Caco-2 (cell line): ENCODE data around the gene ACADVL. TPM values are rescaled to one million over a fixed set of nuclear protein-coding genes. Genes with fewer than 3 reads are reported as not detected.
A peak's percentile ranks its signal among the peaks of the same experiment; 100 is the strongest.
"Not testable (repeated sequence)": the region's sequence is repeated elsewhere in the genome, so short reads cannot be mapped to it uniquely, and the experiment has no call there.

ENCODE experiments used
- BruUV-seq: library from RNA; stranded (reverse); fragments of 400-500 nt; replicated peaks from 2 replicates; lab custom pipeline; 2021; lab: Mats Ljungman, UMichigan
- CTCF ChIA-PET: fragments of 300-600 bp; sonication (Branson Sonifier 250); formaldehyde crosslinking; loops from one replicate; lab custom pipeline; 2022; ENCODE audit warnings: antibody characterized with exemption; lab: Charles Lee
- POLR2A ChIA-PET: fragments of 300-600 bp; sonication (Branson Sonifier 250); formaldehyde crosslinking; loops from one replicate; lab custom pipeline; 2022; ENCODE audit warnings: antibody characterized with exemption; lab: Charles Lee
- DNase-seq, 2 experiments: peaks; one replicate each; pipeline versions ENCODE4 v3.0.0 to v3.0.0-alpha.2; 2020 to 2022
- H3K27me3 ChIP-seq: replicated peaks from 2 replicates; pipeline ENCODE4 v1.6.0; 2011; ENCODE audit warnings: low read length; ENCODE audit not compliant: control insufficient read depth, insufficient read depth
- H3K36me3 ChIP-seq: 2 replicates; pipeline ENCODE4 v1.5.1; 2011; ENCODE audit warnings: low read length; ENCODE audit not compliant: control insufficient read depth, insufficient read depth
- H3K4me1 ChIP-seq: fragments of 250-450 bp; sonication (Bioruptor Pico); 2 replicates; pipeline ENCODE4 v1.5.1; 2020; ENCODE audit warnings: mild to moderate bottlenecking
- H3K4me3 ChIP-seq: 2 replicates; pipeline ENCODE4 v1.5.1; 2011; ENCODE audit warnings: low read depth, mild to moderate bottlenecking, control low read depth, low read length
- H3K9me3 ChIP-seq: fragments of 250-450 bp; sonication (Bioruptor Pico); 2 replicates; pipeline ENCODE4 v1.5.1; 2020; ENCODE audit warnings: mild to moderate bottlenecking, moderate library complexity
- H3K27ac Mint-ChIP-seq: one replicate; pipeline ENCODE4 v1.8.0; 2022; ENCODE audit warnings: mixed read lengths; ENCODE audit not compliant: unreplicated experiment
- H3K27me3 Mint-ChIP-seq: one replicate; pipeline ENCODE4 v1.8.0; 2022; ENCODE audit warnings: mixed read lengths; ENCODE audit not compliant: insufficient read depth, unreplicated experiment
- H3K36me3 Mint-ChIP-seq: one replicate; pipeline ENCODE4 v1.8.0; 2022; ENCODE audit warnings: mild to moderate bottlenecking, mixed read lengths; ENCODE audit not compliant: insufficient read depth, unreplicated experiment
- H3K4me1 Mint-ChIP-seq: one replicate; pipeline ENCODE4 v1.8.0; 2022; ENCODE audit warnings: low read depth, mixed read lengths; ENCODE audit not compliant: unreplicated experiment
- H3K4me3 Mint-ChIP-seq: one replicate; pipeline ENCODE4 v1.8.0; 2022; ENCODE audit warnings: mild to moderate bottlenecking, moderate library complexity, mixed read lengths; ENCODE audit not compliant: unreplicated experiment
- H3K9me3 Mint-ChIP-seq: one replicate; pipeline ENCODE4 v1.8.0; 2022; ENCODE audit warnings: mixed read lengths; ENCODE audit not compliant: unreplicated experiment
- CTCF ChIP-seq, 2 experiments: fragments of 200-600 bp in 1 of 2; IDR thresholded peaks; 1 replicate in 1 of 2; 2 replicates in 1 of 2; pipeline versions ENCODE4 v1.5.1 to v1.8.0; 2011 to 2022; ENCODE audit warnings: antibody characterized with exemption in 1 of 2, control low read depth in 1 of 2, inconsistent platforms in 1 of 2, low read depth in 1 of 2, low read length in 1 of 2, mild to moderate bottlenecking in 1 of 2, moderate library complexity in 1 of 2; ENCODE audit not compliant: insufficient read depth in 1 of 2, severe bottlenecking in 1 of 2, unreplicated experiment in 1 of 2
- intact Hi-C: fragments of 100-400 bp; cut with micrococcal nuclease; formaldehyde crosslinking; loops from one replicate; pipeline ENCODE4 v1.10.0; 2022; ENCODE audit not compliant: unreplicated experiment
- total RNA-seq: library from RNA; stranded (reverse); gene quantifications from 2 replicates; pipeline ENCODE4 v1.2.3, GENCODE V29; 2022

ACADVL gene
- total RNA-seq, 1 experiment from 2014 or later: 133 TPM

DNA sequence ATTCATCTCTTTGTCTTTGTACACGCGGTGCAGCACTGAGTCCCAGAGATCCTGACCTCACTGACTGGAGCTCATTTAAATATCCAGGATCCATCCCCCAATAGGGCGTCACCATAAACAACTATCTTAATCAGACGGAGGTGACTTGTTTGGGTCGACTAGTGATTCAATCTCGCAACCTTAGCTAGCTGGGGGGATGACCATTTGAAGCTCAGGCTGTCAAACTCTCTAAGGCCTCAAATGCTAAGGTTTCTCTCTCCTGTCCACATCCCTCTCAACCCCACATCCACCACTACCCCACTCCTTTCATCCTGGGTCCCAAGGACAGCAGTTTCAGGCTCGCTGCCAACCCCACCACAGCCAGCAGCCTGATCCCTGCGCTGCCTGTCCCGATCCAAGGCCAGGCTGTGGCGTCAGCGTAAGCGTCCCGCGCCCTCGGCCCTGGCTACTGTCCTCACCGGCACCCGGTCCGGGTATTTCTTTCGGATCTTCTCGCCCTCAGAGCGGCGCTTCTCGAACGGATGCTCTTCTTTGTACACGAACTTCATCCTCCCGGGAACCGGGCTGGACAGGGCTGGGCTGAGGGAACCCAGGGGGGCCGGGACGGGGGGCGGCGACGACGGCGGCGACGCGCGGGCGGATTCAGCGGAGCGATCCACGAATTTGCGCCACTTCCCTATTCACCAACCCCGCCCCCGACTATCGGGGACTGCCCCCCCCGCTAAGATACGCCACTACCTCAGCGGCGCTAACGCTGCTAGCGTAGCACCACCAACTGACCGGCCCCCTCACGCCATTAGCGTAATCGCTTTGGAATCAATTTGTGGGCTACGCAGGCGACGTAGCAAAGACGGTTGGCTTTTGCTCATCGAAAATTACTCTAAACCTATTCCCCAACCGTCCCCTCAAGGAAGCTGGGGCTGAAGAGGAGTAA lies 22.3 kb downstream of the ACADVL start, which contains the start of gene GABARAP:
GABARAP (minus strand) TSS at position 667 of the 934 bp plus-strand sequence; CDS start at position 548, 119 bp downstream.
- H3K4me1 Mint-ChIP-seq: peaks cover 17% of the 10 kb centered on the region
- Histone ChIP-seq H3K9me3 (no peaks in the 10 kb centered on the region), H3K4me1 (peaks cover 6% of the 10 kb centered on the region; the same call in 1 of the 2 replicates), H3K36me3 (no peaks in the 10 kb centered on the region), H3K27me3 (no peaks in the 10 kb centered on the region), H3K4me3 (peak within 1 kb of the TSS; percentile 84)
- H3K4me3 Mint-ChIP-seq: peak within 1 kb of the TSS; percentile 94
- DNase-seq: peak; percentile 78 to 79
- peaks cover 62% of the 10 kb centered on the region for H3K36me3 Mint-ChIP-seq
- H3K27me3 Mint-ChIP-seq: peaks cover 3% of the 10 kb centered on the region
- no TSS peak for BruUV-seq
- TF ChIP-seq CTCF (IDR thresholded peaks at IDR 0.05; ENCODE audit: insufficient read depth in 1 of 2, low read depth in 1 of 2, low read length in 1 of 2, severe bottlenecking in 1 of 2, unreplicated experiment in 1 of 2): no peak
- H3K9me3 Mint-ChIP-seq: no peaks in the 10 kb centered on the region
- H3K27ac Mint-ChIP-seq: peak within 1 kb of the TSS; percentile 96
- CTCF ChIA-PET: interaction anchor here (0.8 to 1.3 kb wide), 3 partner anchors 10 to 28 kb away, joined by 3 to 5 read pairs (median 3); partner anchors contain the start of genes CTDNEP1 and ELP5
- POLR2A ChIA-PET: interaction anchor here (0.6 to 1.0 kb wide), 2 partner anchors 10 to 14 kb away, joined by 3 read pairs; partner anchors contain the start of genes CTDNEP1 and ELP5
- intact Hi-C loops: no loop called here

GRCh38 chr17:7242717-7243452 lies 23.1 kb downstream of the ACADVL start:
- H3K27ac Mint-ChIP-seq: peak overlapping the region; percentile 96
- peak; percentile 89 to 92 for DNase-seq
- peaks cover 57% of the 10 kb centered on the region for H3K36me3 Mint-ChIP-seq
- no peaks in the 10 kb centered on the region for H3K27me3 ChIP-seq
- H3K4me1 Mint-ChIP-seq: peaks cover 14% of the 10 kb centered on the region
- no TSS peak for BruUV-seq
- TF ChIP-seq CTCF (IDR thresholded peaks at IDR 0.05; ENCODE audit: insufficient read depth in 1 of 2, low read depth in 1 of 2, low read length in 1 of 2, severe bottlenecking in 1 of 2, unreplicated experiment in 1 of 2): peak in 1 of 2 experiments; percentile 17
- peaks cover 3% of the 10 kb centered on the region for H3K27me3 Mint-ChIP-seq
- intact Hi-C loops: no loop called here
- no peaks in the 10 kb centered on the region for H3K36me3 ChIP-seq
- H3K4me3 ChIP-seq: peak overlapping the region; percentile 84
- H3K9me3 ChIP-seq: no peaks in the 10 kb centered on the region
- peaks cover 6% of the 10 kb centered on the region; the same call in 1 of the 2 replicates for H3K4me1 ChIP-seq
- CTCF ChIA-PET: interaction anchor here (0.8 to 1.3 kb wide), 2 partner anchors 22 to 29 kb away, joined by 3 to 5 read pairs; no protein-coding TSS in a partner anchor
- no peaks in the 10 kb centered on the region for H3K9me3 Mint-ChIP-seq
- peak overlapping the region; percentile 94 for H3K4me3 Mint-ChIP-seq
- POLR2A ChIA-PET: interaction anchor here (0.6 kb wide), 1 partner anchor 9 kb away, joined by 3 read pairs; the partner anchor contains the start of genes CTDNEP1 and ELP5

- intact Hi-C loops: no loop called here
- peak overlapping the region; percentile 96 for H3K27ac Mint-ChIP-seq
- peaks cover 54% of the 10 kb centered on the region for H3K36me3 Mint-ChIP-seq
- CTCF ChIA-PET: interaction anchor here (0.6 to 1.3 kb wide), 2 partner anchors 23 to 62 kb away, joined by 5 read pairs; no protein-coding TSS in a partner anchor
- H3K27me3 ChIP-seq: no peaks in the 10 kb centered on the region
- no peak for DNase-seq
- peak overlapping the region; percentile 84 for H3K4me3 ChIP-seq
- peaks cover 14% of the 10 kb centered on the region for H3K4me1 Mint-ChIP-seq
- no peaks in the 10 kb centered on the region for H3K36me3 ChIP-seq
- BruUV-seq: TSS peak; percentile 41
- H3K4me1 ChIP-seq: peaks cover 6% of the 10 kb centered on the region; the same call in 1 of the 2 replicates
- TF ChIP-seq CTCF (IDR thresholded peaks at IDR 0.05; ENCODE audit: insufficient read depth in 1 of 2, low read depth in 1 of 2, low read length in 1 of 2, severe bottlenecking in 1 of 2, unreplicated experiment in 1 of 2): no peak
- peaks cover 3% of the 10 kb centered on the region for H3K27me3 Mint-ChIP-seq
- H3K4me3 Mint-ChIP-seq: peak overlapping the region; percentile 94
- POLR2A ChIA-PET: no interaction called here
- no peaks in the 10 kb centered on the region for H3K9me3 ChIP-seq
- no peaks in the 10 kb centered on the region for H3K9me3 Mint-ChIP-seq
These were observed 23.7 kb downstream of the ACADVL start for GRCh38 chr17:7243453-7243729.

GRCh38 chr17:7243838-7244237 lies 24.1 kb downstream of the ACADVL start:
- intact Hi-C loops, BruUV-seq: not testable (repeated sequence)

More at GRCh38 chr17:7243838-7244237, 24.1 kb downstream of the ACADVL start:
- POLR2A ChIA-PET, H3K4me3 Mint-ChIP-seq, H3K27me3 ChIP-seq, H3K9me3 ChIP-seq, H3K4me3 ChIP-seq, H3K4me1 ChIP-seq, H3K36me3 ChIP-seq, H3K9me3 Mint-ChIP-seq, H3K27ac Mint-ChIP-seq, DNase-seq, H3K27me3 Mint-ChIP-seq: not testable (repeated sequence)
- CTCF ChIA-PET: interaction anchor here (0.6 kb wide), 1 partner anchor 61 kb away, joined by 5 read pairs; no protein-coding TSS in a partner anchor
- peaks cover 54% of the 10 kb centered on the region for H3K36me3 Mint-ChIP-seq
- peaks cover 14% of the 10 kb centered on the region for H3K4me1 Mint-ChIP-seq
